D721Med (cell line): Measurements from ENCODE around the gene RGS10.

ENCODE experiments used
- DNase-seq: peaks from one replicate; pipeline ENCODE4 v3.0.0; 2011; ENCODE audit warnings: low spot score; ENCODE audit not compliant: insufficient read length
- FAIRE-seq: peaks from 2 replicates; lab custom pipeline; 2011; peaks lifted over from hg19 to GRCh38; lab: Jason Lieb, UNC
- TF ChIP-seq, protein P1 (sequence below): IDR thresholded peaks from 2 replicates; pipeline ENCODE4 v1.5.1; 2012; ENCODE audit warnings: mild to moderate bottlenecking, control low read depth; ENCODE audit not compliant: insufficient read depth; ENCODE audit errors: missing control alignments

Gene RGS10

DNA sequence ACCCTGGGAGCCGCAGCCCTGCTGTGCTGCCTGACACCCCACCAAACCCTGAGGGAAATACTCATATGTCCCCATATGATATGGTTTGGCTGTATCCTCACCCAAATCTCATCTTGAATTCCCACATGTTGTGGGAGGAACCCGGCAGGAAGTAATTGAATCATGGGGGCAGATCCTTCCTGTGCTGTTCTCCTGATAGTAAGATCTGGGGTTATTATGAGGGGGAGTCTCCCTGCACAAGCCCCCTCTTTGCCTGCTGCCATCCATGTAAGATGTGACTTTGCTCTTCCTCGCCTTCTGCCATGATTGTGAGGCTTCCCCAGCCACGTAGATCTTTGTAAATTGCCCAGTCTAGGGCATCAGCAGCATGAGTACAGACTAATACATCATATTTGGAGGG, 68.7 kb downstream of the RGS10 start:
- DNase-seq (no peak), FAIRE-seq (no peak)
- TF ChIP-seq, protein P1, sequence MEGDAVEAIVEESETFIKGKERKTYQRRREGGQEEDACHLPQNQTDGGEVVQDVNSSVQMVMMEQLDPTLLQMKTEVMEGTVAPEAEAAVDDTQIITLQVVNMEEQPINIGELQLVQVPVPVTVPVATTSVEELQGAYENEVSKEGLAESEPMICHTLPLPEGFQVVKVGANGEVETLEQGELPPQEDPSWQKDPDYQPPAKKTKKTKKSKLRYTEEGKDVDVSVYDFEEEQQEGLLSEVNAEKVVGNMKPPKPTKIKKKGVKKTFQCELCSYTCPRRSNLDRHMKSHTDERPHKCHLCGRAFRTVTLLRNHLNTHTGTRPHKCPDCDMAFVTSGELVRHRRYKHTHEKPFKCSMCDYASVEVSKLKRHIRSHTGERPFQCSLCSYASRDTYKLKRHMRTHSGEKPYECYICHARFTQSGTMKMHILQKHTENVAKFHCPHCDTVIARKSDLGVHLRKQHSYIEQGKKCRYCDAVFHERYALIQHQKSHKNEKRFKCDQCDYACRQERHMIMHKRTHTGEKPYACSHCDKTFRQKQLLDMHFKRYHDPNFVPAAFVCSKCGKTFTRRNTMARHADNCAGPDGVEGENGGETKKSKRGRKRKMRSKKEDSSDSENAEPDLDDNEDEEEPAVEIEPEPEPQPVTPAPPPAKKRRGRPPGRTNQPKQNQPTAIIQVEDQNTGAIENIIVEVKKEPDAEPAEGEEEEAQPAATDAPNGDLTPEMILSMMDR = no peak

DNA sequence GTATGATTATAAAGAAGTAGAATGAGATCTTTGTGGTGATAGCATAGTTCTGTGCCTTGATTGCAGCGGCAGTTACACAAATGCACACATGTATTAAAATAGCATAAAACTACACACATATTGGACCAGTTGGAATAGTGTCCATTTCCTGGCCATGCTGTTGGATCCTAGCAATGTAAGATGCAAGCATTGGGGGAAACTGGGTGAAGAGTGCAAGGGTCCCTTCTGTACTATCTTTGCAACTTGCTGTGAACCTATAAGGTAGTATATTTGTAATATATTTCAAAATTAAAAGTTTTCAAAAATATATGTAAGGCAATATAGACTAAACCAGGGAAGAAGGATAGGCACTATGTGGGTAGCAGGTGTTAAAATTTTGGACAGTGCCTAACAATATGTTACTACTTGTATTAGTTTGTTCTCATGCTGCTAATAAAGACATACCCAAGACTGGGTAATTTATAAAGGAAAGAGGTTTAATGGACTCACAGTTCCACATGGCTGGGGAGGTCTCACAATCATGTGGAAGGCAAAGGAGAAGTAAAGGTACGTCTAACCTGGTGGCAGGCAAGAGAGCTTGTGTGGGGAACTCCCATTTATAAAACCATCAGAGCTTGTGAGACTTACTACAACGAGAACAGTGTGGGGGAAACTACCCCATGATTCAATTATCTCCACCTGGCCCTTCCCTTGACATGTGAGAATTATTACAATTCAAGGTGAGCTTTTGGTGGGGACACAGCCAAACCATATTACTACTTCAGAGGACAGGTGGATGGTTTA, 71.4 kb downstream of the RGS10 start:
- TF ChIP-seq, protein P1 = no peak
- DNase-seq (no peak), FAIRE-seq (no peak)

DNA sequence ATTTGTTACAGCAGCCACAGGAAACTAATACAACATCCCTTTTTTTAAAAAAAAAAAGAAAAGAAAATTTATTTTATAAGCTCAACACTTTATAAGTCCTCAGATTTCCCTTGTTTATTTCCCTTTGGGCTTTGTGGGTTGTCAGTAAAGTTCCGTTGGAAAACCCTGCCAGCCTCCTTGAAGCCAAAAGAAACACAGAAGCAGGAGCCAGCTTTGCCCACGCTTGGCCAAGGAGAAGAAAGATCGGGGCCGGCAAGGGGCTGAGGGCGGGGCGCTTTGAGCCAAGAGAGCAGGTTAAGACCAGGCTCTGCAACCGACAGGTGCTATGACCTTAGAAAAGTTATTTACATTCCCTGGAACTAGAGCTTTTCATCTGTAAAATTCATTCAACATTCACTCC, 72.7 kb downstream of the RGS10 start:
- DNase-seq (no peak), FAIRE-seq (no peak)
- TF ChIP-seq, protein P1 = no peak

DNA sequence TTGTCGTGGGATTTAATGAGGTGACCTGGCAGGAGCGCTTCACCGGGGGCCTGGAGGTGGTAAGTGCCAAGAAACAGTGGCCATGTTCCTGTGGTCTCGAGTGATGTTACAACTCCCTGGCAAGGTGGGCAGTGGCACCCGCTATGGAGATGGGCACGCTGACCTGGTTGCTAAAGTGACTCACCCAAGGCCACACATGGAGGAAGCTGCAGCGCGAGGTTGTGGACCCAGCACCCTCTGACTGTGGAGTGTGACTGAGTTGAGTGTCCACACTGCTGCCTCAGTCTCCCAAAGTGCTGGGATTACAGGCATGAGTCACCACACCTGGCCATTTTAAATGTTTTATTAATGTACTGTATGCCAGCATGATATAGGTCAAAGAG, 73.2 kb downstream of the RGS10 start:
- FAIRE-seq = no peak
- no peak for DNase-seq
- TF ChIP-seq, protein P1 = no peak

DNA sequence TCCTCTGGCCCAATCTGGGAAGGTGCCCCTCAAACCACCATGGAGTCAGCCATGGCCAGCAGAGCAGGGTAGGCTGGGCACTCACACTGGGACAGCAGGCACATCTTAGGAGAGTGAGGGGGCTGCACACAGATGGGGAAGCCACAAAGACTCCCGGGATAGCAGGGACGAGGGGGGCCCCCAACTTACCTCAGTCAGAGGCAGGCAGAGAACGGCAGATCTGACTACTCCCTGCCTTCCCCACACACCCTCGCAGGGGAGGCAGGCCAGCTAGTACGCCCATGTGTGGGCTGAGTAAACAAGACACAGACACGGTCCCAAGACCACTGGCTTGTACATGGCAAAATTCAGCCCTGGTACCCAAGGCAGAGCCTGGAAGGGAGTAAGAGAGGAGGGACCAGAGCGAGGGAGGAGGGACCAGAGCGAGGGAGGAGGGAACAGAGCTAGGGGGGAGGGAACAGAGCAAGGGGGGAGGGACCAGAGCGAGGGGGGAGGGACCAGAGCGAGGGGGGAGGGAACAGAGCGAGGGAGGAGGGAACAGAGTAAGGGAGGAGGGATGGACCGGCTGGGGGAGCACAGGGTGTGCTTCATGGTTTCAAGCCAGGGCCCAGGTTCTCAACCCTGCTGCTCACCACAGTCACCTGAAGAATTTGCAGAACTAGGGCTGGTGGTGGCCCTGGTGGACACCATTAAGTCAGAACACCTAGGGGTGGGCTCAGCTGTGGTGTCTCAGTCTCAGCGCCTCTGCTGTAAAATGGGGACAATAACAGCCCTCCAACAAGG, 73.8 kb downstream of the RGS10 start:
- FAIRE-seq (no peak), DNase-seq (no peak)
- TF ChIP-seq, protein P1 = no peak

DNA sequence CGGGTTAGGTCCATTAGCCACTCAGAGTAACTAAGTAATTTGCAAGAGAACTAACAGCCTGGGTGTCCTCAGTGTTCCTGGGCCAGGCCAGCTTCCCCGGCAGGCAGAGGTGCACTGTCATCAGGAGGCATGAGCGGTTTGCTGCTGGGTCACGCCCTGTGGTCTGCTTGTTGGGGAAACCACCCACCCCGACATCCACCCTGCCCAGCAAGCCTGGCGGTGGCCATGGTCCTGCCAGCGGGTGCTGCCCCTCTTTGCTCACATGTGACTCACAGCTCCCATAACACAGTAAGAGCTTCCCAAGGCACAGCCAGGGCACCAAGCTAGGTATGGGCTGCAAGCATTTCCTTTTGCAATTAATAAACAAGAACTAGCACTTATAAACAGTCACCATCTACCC, 75.9 kb downstream of the RGS10 start:
- TF ChIP-seq, protein P1 = no peak

DNA sequence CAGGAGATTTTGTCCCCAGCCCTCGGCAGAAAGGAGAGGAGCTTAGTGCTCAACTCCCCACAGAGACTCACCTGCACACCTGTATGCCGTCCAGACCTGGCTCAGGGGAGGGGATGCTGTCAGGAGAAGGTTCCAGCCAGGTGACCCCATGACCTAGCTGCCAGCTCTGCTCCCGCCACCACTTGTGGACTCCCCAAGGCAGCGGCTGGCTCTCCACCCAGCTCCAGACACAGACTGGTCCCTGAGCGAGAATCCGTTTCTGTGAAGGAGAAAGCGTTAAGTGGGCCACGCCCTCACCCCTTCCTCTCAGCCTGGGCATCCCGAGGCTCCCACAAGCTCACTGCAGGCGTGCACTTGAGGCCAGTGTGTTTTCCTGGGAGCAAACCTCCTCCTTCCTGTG, 76.4 kb downstream of the RGS10 start:
- DNase-seq (no peak), FAIRE-seq (no peak)
- TF ChIP-seq, protein P1 = no peak

More for the DNA sequence above, 75.9 kb downstream of the RGS10 start:
- DNase-seq (no peak), FAIRE-seq (no peak)
